Fibroblast of the aortic adventitia (primary cell): ENCODE results near the gene TOP3A. TPM values are rescaled to one million over a fixed set of nuclear protein-coding genes. Genes with fewer than 3 reads are reported as not detected.
"Not testable (repeated sequence)": the region's sequence is repeated elsewhere in the genome, so short reads cannot be mapped to it uniquely, and the experiment has no call there.

Source experiments
- DNase-seq: peaks from one replicate; pipeline ENCODE4 v3.0.0-alpha.2; 2010; ENCODE audit warnings: low read depth
- H3K4me3 ChIP-seq: 2 replicates; pipeline ENCODE4 v1.5.1; 2011; ENCODE audit warnings: low read depth, mild to moderate bottlenecking, control low read depth, low read length, moderate library complexity
- total RNA-seq: library from RNA; depleted of rRNA; stranded (reverse); fragments of >200 nt; gene quantifications from 2 replicates; pipeline ENCODE4 v1.2.3, GENCODE V29; 2012; ENCODE audit warnings: low replicate concordance
- TF ChIP-seq, protein P1 (sequence below): IDR thresholded peaks from 2 replicates; pipeline ENCODE4 v1.5.1; 2011; ENCODE audit warnings: mild to moderate bottlenecking, low read length, control low read depth, inconsistent platforms; ENCODE audit not compliant: insufficient read depth

TOP3A gene
- total RNA-seq, 1 donor: 50.0 TPM

GRCh38 chr17:18360518-18360917 lies 45.7 kb upstream of the TOP3A start:
- no peak overlapping the region for H3K4me3 ChIP-seq
- no peak for DNase-seq
- TF ChIP-seq, protein P1, sequence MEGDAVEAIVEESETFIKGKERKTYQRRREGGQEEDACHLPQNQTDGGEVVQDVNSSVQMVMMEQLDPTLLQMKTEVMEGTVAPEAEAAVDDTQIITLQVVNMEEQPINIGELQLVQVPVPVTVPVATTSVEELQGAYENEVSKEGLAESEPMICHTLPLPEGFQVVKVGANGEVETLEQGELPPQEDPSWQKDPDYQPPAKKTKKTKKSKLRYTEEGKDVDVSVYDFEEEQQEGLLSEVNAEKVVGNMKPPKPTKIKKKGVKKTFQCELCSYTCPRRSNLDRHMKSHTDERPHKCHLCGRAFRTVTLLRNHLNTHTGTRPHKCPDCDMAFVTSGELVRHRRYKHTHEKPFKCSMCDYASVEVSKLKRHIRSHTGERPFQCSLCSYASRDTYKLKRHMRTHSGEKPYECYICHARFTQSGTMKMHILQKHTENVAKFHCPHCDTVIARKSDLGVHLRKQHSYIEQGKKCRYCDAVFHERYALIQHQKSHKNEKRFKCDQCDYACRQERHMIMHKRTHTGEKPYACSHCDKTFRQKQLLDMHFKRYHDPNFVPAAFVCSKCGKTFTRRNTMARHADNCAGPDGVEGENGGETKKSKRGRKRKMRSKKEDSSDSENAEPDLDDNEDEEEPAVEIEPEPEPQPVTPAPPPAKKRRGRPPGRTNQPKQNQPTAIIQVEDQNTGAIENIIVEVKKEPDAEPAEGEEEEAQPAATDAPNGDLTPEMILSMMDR: no peak

- DNase-seq: peak; percentile 69
- TF ChIP-seq, protein P1: no peak
Observed at GRCh38 chr17:18356624-18357023, 41.8 kb upstream of the TOP3A start.

DNA sequence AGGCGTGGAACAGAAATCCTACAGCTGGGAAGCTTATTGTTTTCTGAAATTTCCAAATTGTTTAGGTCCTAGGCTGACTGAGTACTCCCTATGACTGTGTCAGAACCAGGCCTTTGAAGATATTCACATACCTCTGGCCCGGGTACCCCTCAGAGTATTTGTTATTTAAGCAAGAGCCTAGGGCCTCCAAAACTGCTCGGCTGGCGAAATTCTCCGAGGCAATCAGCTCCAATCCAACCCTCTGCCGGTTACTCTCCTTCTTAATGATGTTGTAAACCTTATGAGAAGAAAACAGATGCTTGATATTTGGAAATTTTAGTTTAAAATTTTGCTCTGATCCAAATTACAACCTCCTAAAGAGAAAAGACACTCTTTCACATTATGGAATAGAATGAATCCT lies 38.7 kb upstream of the TOP3A start:
- H3K4me3 ChIP-seq: no peak overlapping the region
- TF ChIP-seq, protein P1: no peak
- no peak for DNase-seq

More at GRCh38 chr17:18356624-18357023, 41.8 kb upstream of the TOP3A start:
- H3K4me3 ChIP-seq: no peak overlapping the region

GRCh38 chr17:18344021-18344420 lies 29.2 kb upstream of the TOP3A start:
- TF ChIP-seq, protein P1: no peak
- DNase-seq: no peak
- no peak overlapping the region for H3K4me3 ChIP-seq

- TF ChIP-seq, protein P1: no peak
- no peak overlapping the region for H3K4me3 ChIP-seq
- DNase-seq: no peak
Observed at GRCh38 chr17:18339933-18340332, 25.1 kb upstream of the TOP3A start.

DNA sequence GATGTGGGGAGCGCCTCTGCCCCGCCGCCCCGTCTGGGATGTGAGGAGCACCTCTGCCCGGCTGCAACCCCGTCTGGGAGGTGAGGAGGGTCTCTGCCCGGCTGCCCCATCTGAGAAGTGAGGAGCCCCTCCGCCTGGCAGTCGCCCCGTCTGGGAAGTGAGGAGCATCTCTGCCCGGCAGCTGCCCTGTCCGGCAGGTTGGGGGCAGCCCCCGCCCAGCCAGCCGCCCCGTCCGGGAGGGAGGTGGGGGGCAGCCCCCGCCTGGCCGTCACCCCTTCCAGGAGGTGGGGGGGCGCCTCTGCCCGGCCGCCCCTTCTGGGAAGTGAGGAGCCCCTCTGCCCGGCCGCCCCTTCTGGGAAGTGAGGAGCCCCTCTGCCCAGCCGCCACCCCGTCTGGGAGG lies 23.4 kb upstream of the TOP3A start:
- DNase-seq, H3K4me3 ChIP-seq: not testable (repeated sequence)

GRCh38 chr17:18332909-18333489 lies 18.2 kb upstream of the TOP3A start:
- DNase-seq: no peak
- TF ChIP-seq, protein P1: no peak
- H3K4me3 ChIP-seq: no peak overlapping the region
